HEK293T (cell line): ENCODE results near the gene POLK.

Experiments used
- ARNT ChIP-seq: fragments of 450-650 bp; IDR thresholded peaks from 2 replicates; pipeline ENCODE4 v1.6.1; 2017; ENCODE audit warnings: mild to moderate bottlenecking
- FOXK2 ChIP-seq: fragments of 450-650 bp; IDR thresholded peaks from 2 replicates; pipeline ENCODE4 v1.6.1; 2016; ENCODE audit warnings: mild to moderate bottlenecking
- NFRKB ChIP-seq: fragments of 450-650 bp; IDR thresholded peaks from 2 replicates; pipeline ENCODE4 v1.6.1; 2016; ENCODE audit warnings: mild to moderate bottlenecking, moderate library complexity

- TF ChIP-seq ARNT: no peak
- no peak for TF ChIP-seq FOXK2
- TF ChIP-seq NFRKB: no peak
Observed at GRCh38 chr5:75616371-75616881, 104.7 kb downstream of the POLK start.
